HG03439 (cell line): ENCODE data around the gene OR8S1.
"Not testable (repeated sequence)": the region's sequence is repeated elsewhere in the genome, so short reads cannot be mapped to it uniquely, and the experiment has no call there.

Experiments used
- ATAC-seq: cut with Tn5 transposase; IDR thresholded peaks from one replicate; pipeline ENCODE4 v1.9.1; 2021; ENCODE audit warnings: mild to moderate bottlenecking, moderate library complexity; ENCODE audit not compliant: unreplicated experiment

OR8S1 gene

DNA sequence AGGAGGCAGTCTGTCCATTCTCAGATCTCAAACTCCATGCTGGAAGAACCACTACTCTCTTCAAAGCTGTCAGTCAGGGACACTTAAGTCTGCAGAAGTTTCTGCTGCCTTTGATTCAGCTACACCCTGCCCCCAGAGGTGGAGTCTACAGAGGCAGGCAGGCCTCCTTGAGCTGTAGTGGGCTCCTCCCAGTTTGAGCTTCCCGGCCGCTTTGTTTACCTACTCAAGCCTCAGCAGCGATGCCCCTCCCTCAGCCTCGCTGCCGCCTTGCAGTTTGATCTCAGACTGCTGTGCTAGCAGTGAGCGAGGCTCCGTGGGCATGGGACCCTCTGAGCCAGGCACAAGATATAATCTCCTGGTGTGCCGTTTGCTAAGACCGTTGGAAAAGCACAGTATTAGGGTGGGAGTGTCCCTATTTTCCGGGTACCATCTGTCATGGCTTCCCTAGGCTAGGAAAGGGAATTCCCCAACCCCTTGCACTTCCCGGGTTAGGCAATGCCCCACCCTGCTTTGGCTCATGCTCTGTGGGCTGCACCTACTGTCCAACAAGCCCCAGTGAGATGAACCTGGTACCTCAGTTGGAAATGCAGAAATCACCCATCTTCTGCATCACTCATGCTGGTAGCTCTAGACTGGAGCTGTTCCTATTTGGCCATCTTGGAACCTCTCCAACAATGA is 28.4 kb downstream of the OR8S1 start:
- ATAC-seq = not testable (repeated sequence)

DNA sequence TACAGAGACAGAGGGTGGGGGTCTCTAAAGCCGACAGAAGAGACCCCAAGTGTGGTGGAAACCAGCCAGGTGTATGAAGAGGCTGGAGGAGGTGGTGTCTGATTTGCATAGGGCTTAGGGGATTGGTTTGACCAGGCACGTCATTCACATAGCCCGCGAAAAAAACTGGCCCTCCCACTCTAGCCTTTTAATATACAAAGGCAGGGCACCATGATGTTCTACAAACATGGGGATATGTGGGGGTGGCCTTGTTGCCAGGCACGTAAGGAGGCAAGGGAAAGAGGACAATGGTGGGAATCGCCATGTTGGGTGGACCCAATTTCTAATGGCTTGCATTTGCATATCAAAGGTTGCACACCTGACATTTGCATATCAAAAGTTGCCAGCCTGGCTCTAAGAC is 31.2 kb downstream of the OR8S1 start:
- no peak for ATAC-seq

DNA sequence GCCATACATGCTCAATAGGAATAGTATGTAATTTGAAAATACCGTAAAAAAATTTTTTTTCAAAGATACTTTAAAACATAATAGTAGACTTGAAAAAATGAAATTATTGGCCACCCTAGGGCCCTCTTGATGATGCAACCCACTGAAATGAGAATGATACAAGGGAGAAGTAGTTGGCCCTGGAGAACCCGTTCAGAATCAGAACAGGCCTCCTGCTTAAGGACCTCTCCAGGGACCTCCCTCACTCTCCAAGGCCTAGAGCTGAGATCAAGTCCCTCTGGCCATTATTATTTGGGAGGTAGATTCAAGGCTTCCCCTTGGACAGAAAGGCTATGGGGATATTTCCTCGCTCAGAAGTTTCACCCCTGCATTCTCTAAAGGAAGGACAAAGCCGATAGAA is 32.5 kb downstream of the OR8S1 start:
- ATAC-seq = no peak

DNA sequence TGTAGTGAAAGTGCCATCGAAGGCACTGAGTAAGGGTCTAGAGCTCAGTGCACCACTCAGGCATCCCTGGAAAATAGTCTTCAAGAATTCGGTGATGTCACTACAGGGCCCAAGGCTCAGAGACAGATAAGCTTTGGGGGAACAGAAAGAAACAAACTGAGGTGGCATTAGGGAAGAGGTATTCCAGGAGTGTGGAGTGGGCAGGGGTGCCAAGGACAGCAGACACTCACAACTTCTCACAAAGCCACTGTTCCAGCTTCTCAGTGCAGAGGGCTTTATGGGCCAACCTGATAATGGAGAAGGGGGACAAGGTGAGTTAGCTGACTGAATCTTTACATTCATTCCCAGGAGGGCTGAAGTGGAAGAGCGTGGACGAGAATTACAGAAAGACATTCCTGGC is 42.3 kb downstream of the OR8S1 start:
- no peak for ATAC-seq

DNA sequence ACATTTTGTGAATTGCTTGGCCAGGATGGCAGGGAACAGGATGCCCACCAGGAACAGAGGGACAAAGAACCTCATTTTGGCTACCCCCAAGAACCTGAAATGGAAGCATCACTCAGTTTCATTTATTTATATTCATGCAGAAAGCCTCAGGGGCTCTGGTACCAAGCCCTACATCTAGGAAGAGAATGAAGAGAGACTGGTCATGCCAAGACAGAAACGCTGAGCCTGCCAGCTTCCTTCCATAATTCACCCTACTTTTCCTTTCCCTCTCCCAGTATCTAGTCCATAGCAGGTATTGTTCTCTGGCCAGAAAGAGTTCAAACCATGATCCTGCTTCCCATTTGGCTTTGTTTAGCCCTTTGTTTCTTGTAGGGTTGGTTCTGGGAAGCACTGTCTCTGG is 44.5 kb downstream of the OR8S1 start, which contains the start of gene LALBA:
TSS of gene LALBA (minus strand) at position 101 of the 400 bp plus-strand sequence. CDS start at position 75, 26 bp downstream.
- ATAC-seq = no peak

DNA sequence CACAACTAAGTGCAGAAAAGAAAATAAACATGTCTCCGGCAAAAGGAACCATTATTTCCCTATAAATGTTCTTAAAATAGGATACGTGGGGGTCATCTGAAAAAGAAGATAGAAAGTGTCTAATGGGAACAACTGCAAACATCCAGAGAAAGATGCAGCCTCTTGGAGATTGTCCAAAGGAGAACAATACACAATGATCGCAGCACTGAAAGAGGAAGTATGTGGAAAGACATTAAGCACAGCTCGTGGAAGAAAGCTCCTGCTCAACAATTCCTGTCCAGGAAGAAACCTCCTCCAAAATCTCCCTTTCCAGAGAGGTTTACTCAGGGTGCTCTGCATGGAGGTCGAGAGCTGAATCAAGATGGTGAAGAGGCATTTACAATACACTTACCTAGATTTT is 46.9 kb downstream of the OR8S1 start:
- no peak for ATAC-seq
